ENCODE measurements around the gene HSPG2.

Gene HSPG2

GRCh38 chr1:21879928-21880618 lies 57.0 kb downstream of the HSPG2 start:
- DNase-seq (ENCODE audit: low read depth): no peak

- DNase-seq (ENCODE audit: low read depth): no peak
These were observed 58.2 kb downstream of the HSPG2 start for GRCh38 chr1:21878840-21879478.

GRCh38 chr1:21878009-21878773 lies 58.9 kb downstream of the HSPG2 start:
- no peak for DNase-seq (ENCODE audit: low read depth)

GRCh38 chr1:21876267-21876666 lies 60.8 kb downstream of the HSPG2 start:
- no peak for DNase-seq (ENCODE audit: low read depth)

GRCh38 chr1:21875621-21876063 lies 61.5 kb downstream of the HSPG2 start:
- no peak for DNase-seq (ENCODE audit: low read depth)

- no peak for DNase-seq (ENCODE audit: low read depth)
These were observed 62.1 kb downstream of the HSPG2 start for GRCh38 chr1:21874778-21875547.

- DNase-seq (ENCODE audit: low read depth): no peak
These were observed 62.8 kb downstream of the HSPG2 start for GRCh38 chr1:21874328-21874727.

GRCh38 chr1:21873761-21874160 lies 63.3 kb downstream of the HSPG2 start:
- DNase-seq (ENCODE audit: low read depth): no peak

GRCh38 chr1:21873174-21873573 lies 63.9 kb downstream of the HSPG2 start:
- DNase-seq (ENCODE audit: low read depth): no peak

- no peak for DNase-seq (ENCODE audit: low read depth)
These were observed 64.5 kb downstream of the HSPG2 start for GRCh38 chr1:21872445-21873079.

- no peak for DNase-seq (ENCODE audit: low read depth)
These were observed 65.2 kb downstream of the HSPG2 start for GRCh38 chr1:21871943-21872342.

- DNase-seq (ENCODE audit: low read depth): no peak
These were observed 66.5 kb downstream of the HSPG2 start for GRCh38 chr1:21870611-21871010.

- DNase-seq (ENCODE audit: low read depth): no peak
These were observed 67.4 kb downstream of the HSPG2 start for GRCh38 chr1:21869620-21870121.

GRCh38 chr1:21868941-21869454 lies 68.1 kb downstream of the HSPG2 start:
- DNase-seq (ENCODE audit: low read depth): no peak

GRCh38 chr1:21868482-21868881 lies 68.6 kb downstream of the HSPG2 start:
- no peak for DNase-seq (ENCODE audit: low read depth)

- no peak for DNase-seq (ENCODE audit: low read depth)
These were observed 69.6 kb downstream of the HSPG2 start for GRCh38 chr1:21867451-21867996.

- no peak for DNase-seq (ENCODE audit: low read depth)
These were observed 70.4 kb downstream of the HSPG2 start for GRCh38 chr1:21866707-21867043.

- no peak for DNase-seq (ENCODE audit: low read depth)
These were observed 71.0 kb downstream of the HSPG2 start for GRCh38 chr1:21865943-21866706.

GRCh38 chr1:21865609-21865942 lies 71.5 kb downstream of the HSPG2 start:
- DNase-seq (ENCODE audit: low read depth): no peak

- DNase-seq (ENCODE audit: low read depth): no peak
These were observed 72.4 kb downstream of the HSPG2 start for GRCh38 chr1:21864730-21865129.

- DNase-seq (ENCODE audit: low read depth): no peak
These were observed 73.1 kb downstream of the HSPG2 start for GRCh38 chr1:21863981-21864380.
